Endodermal cell (in vitro differentiated cells): Measurements from ENCODE around the gene KTN1. TPM values are rescaled to one million over a fixed set of nuclear protein-coding genes. Genes with fewer than 3 reads are reported as not detected.

Experiments
- DNase-seq: peaks from one replicate; pipeline ENCODE4 v3.0.0-alpha.2; 2017
- H3K27ac ChIP-seq: 2 replicates; pipeline ENCODE4 v1.5.1; 2013; ENCODE audit warnings: mild to moderate bottlenecking, low read depth, low read length, moderate library complexity
- H3K27me3 ChIP-seq: 2 replicates; pipeline ENCODE4 v1.6.1; 2013; ENCODE audit warnings: mild to moderate bottlenecking, low read length, moderate library complexity; ENCODE audit not compliant: insufficient read depth, control insufficient read depth, poor library complexity, severe bottlenecking
- H3K36me3 ChIP-seq: 2 replicates; pipeline ENCODE4 v1.7.0; 2013; ENCODE audit warnings: mild to moderate bottlenecking, low read length, moderate library complexity; ENCODE audit not compliant: control insufficient read depth, insufficient read depth
- H3K4me1 ChIP-seq: one replicate; pipeline ENCODE4 v1.7.0; 2013; ENCODE audit warnings: low read length; ENCODE audit not compliant: control insufficient read depth, insufficient read depth
- H3K4me3 ChIP-seq: 2 replicates; pipeline ENCODE4 v1.5.1; 2013; ENCODE audit warnings: mild to moderate bottlenecking, low read length, moderate library complexity
- H3K9ac ChIP-seq: 2 replicates; pipeline ENCODE4 v1.6.1; 2013; ENCODE audit warnings: mild to moderate bottlenecking, low read length, moderate library complexity; ENCODE audit not compliant: poor library complexity, severe bottlenecking; ENCODE audit errors: extremely low read depth
- H3K9me3 ChIP-seq: 2 replicates; pipeline ENCODE4 v1.6.1; 2013; ENCODE audit warnings: mild to moderate bottlenecking, low read length, moderate library complexity; ENCODE audit not compliant: control insufficient read depth
- H3K27ac Mint-ChIP-seq: 2 replicates; pipeline ENCODE4 v1.8.0; 2020; ENCODE audit warnings: mixed read lengths
- H3K27me3 Mint-ChIP-seq: 2 replicates; pipeline ENCODE4 v1.8.0; 2021; ENCODE audit warnings: mild to moderate bottlenecking, mixed read lengths; ENCODE audit not compliant: insufficient read depth
- H3K36me3 Mint-ChIP-seq: 2 replicates; pipeline ENCODE4 v1.8.0; 2020; ENCODE audit warnings: low read depth, mixed read lengths
- H3K4me1 Mint-ChIP-seq: 2 replicates; pipeline ENCODE4 v1.8.0; 2020; ENCODE audit warnings: mixed read lengths
- H3K4me3 Mint-ChIP-seq: 2 replicates; pipeline ENCODE4 v1.8.0; 2020; ENCODE audit warnings: mild to moderate bottlenecking, moderate library complexity, mixed read lengths
- H3K9me3 Mint-ChIP-seq: 2 replicates; pipeline ENCODE4 v1.8.0; 2020; ENCODE audit warnings: mild to moderate bottlenecking, mixed read lengths
- CTCF ChIP-seq: fragments of 200-600 bp; sonication (generic); conservative IDR thresholded peaks from 2 replicates; pipeline ENCODE4 v1.5.0; 2021; ENCODE audit warnings: antibody characterized with exemption, mild to moderate bottlenecking
- WGBS, 2 experiments: methylation state at CpG; one replicate each; pipeline versions ENCODE4 v1.1.5 to v1.1.7; 2013; ENCODE audit warnings: missing lambda C conversion rate in 2 of 2, mixed read lengths in 1 of 2; ENCODE audit not compliant: insufficient coverage in 1 of 2, insufficient read length in 1 of 2; 5-methylcytosine and 5-hydroxymethylcytosine counted together
- total RNA-seq, 2 donors: library from RNA; stranded (reverse); fragmentation: NEBNext Ultra II Directional in 1 of 2; extraction: Animal tissue kit (Norgen Biotek cat#: 25700) in 1 of 2; gene quantifications; 2 replicates in 1 of 2; 3 replicates in 1 of 2; pipeline ENCODE4 v1.2.1, GENCODE V29; 2021

The KTN1 gene
- total RNA-seq, 2 donors from 2014 or later, result 215 to 239 TPM

DNA sequence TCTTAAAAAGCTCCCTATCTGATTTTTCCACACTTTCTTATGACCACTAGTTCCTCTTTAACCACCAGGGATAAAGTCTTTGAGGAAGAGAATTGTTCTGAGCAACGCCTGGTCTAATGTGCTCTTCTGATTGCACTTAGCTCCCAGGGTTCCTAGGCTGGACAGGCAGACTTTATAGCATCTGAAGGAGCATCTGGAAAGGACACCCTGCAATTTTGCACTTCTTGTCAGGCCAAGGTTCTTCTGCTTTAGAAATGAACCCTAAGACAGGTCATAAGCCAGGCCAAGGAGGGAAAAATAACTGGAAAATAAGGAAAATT is 126.3 kb downstream of the KTN1 start:
- WGBS, 2 experiments, result 98 to 100% methylated on average over 1 of the region's 1 CpG

GRCh38 chr14:55706893-55707292 is 126.9 kb downstream of the KTN1 start:
- Histone ChIP-seq H3K36me3 (no peaks in the 10 kb centered on the region), H3K4me1 (no peaks in the 10 kb centered on the region), H3K9me3 (no peaks in the 10 kb centered on the region), H3K27me3 (no peaks in the 10 kb centered on the region), H3K27ac (no peak overlapping the region), H3K9ac (no peak overlapping the region), H3K4me3 (no peak overlapping the region)
- TF ChIP-seq CTCF, result no peak
- H3K4me1 Mint-ChIP-seq, result no peaks in the 10 kb centered on the region
- no peak for DNase-seq
- 75 to 82% methylated on average over 2 of the region's 2 CpGs for WGBS, 2 experiments
- peaks cover 5% of the 10 kb centered on the region for H3K36me3 Mint-ChIP-seq
- H3K27me3 Mint-ChIP-seq, result peaks cover 8% of the 10 kb centered on the region
- no peak overlapping the region for H3K27ac Mint-ChIP-seq
- peaks cover 1% of the 10 kb centered on the region for H3K9me3 Mint-ChIP-seq
- H3K4me3 Mint-ChIP-seq, result no peak overlapping the region

More for the DNA sequence above, 126.3 kb downstream of the KTN1 start:
- Mint-ChIP-seq H3K4me1 (no peaks in the 10 kb centered on the region), H3K4me3 (no peak overlapping the region), H3K27me3 (peaks cover 13% of the 10 kb centered on the region), H3K27ac (no peak overlapping the region), H3K9me3 (peaks cover 5% of the 10 kb centered on the region), H3K36me3 (peaks cover 10% of the 10 kb centered on the region)
- Histone ChIP-seq H3K27ac (no peak overlapping the region), H3K36me3 (peaks cover 2% of the 10 kb centered on the region), H3K27me3 (no peaks in the 10 kb centered on the region), H3K9ac (no peak overlapping the region), H3K9me3 (no peaks in the 10 kb centered on the region), H3K4me3 (no peak overlapping the region), H3K4me1 (no peaks in the 10 kb centered on the region)
- no peak for DNase-seq
- no peak for TF ChIP-seq CTCF

DNA sequence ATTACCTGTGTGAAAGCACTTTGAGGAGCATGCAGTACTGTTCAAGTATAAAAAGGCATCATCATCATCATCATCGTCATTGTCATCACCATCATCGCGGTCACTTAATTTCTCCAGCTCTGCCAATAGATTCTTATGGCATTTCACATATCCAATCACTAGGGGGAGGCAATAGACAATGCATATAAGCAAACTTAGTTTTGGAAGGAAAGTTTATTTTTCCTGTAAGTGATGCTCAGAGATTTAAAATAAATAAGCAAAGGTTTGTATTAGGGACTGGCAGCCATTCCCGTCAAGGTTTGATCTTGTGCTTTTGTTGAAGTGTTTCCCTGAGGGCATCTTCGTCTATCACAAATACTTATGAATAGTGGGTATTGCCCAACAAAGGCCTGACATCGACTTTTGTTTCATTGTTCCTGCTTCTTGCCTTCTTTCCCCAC is 127.4 kb downstream of the KTN1 start:
- Mint-ChIP-seq H3K27me3 (peaks cover 3% of the 10 kb centered on the region), H3K9me3 (no peaks in the 10 kb centered on the region), H3K36me3 (peaks cover 3% of the 10 kb centered on the region), H3K27ac (no peak overlapping the region), H3K4me1 (no peaks in the 10 kb centered on the region), H3K4me3 (no peak overlapping the region)
- TF ChIP-seq CTCF, result peak; percentile 77
- DNase-seq, result no peak
- H3K4me1 ChIP-seq, result no peaks in the 10 kb centered on the region
- no peaks in the 10 kb centered on the region for H3K36me3 ChIP-seq
- no peaks in the 10 kb centered on the region for H3K9me3 ChIP-seq
- no peaks in the 10 kb centered on the region for H3K27me3 ChIP-seq
- H3K27ac ChIP-seq, result no peak overlapping the region
- H3K9ac ChIP-seq, result no peak overlapping the region
- WGBS, 2 experiments, result 85 to 90% methylated on average over 6 of the region's 6 CpGs
- H3K4me3 ChIP-seq, result no peak overlapping the region
